Measurements from ENCODE around the gene NTM.

NTM gene

DNA sequence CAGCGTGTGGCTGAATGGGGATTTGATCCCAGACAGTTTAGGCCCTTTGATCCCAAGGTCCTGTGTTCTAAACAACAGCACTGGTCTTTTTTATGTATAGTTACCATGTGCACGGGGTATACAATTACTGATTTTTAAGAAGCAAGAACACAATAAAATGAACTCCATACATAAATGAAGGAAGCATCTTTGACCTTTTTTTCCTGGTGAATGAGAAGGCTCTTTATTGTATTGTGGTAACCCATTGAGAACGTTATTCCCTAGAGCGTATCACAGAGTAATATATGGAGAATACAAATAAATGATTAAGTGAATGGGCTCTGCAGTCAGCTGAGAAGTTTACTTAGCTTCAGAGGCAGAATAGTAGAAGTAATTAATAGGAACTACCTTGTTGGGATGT lies 563.6 kb downstream of the NTM start:
- DNase-seq (ENCODE audit: insufficient read length) (no peak), FAIRE-seq (no peak)
- no peak for TF ChIP-seq TAF1 (IDR thresholded peaks at IDR 0.05; ENCODE audit: borderline replicate concordance, low read depth, low read length)
- no peak for TF ChIP-seq POLR2AphosphoS5 (IDR thresholded peaks at IDR 0.05; ENCODE audit: low read depth, low read length)
- TF ChIP-seq POLR2A (IDR thresholded peaks at IDR 0.05; ENCODE audit: low read depth, low read length), result no peak

DNA sequence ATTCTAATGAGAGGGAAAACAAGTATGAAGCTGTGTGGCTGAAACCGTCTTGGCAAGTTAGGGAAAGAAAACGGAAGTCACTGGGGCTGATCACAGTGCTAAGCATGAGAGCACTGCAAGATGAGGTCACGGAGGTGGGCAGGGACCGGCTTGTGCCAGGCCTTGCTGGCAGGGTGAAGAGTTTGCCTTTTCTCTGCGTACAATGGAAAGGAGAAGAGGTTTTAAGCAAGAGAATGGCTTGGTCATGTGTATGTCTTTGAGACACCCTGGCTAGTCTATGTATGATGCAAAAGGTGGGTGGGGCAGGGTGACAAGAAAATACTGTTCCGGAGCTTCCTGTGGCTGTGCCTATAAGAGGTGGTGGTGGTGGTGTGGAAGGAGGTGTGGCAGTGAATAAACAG lies 567.9 kb downstream of the NTM start:
- DNase-seq (ENCODE audit: insufficient read length) (no peak), FAIRE-seq (no peak)
- TF ChIP-seq TAF1 (IDR thresholded peaks at IDR 0.05; ENCODE audit: borderline replicate concordance, low read depth, low read length) (no peak), POLR2A (IDR thresholded peaks at IDR 0.05; ENCODE audit: low read depth, low read length) (no peak), POLR2AphosphoS5 (IDR thresholded peaks at IDR 0.05; ENCODE audit: low read depth, low read length) (no peak)

DNA sequence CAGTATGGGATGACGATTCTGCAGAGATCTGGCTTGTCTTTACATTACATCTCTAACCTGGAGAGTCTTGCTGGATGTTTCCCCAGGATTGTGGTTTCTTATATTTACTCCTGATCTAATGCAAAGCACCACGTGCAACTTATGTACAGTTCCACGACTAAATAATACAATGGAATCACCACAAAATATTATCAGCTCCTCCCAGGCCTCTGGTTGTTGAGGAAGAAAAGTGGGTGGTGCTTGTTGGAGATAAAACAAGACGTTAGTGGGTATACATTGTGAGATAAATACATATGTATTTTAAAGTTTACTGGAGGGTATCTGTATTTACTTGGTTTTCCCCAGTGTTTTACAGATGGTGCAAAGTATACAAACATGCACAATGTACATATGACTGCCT lies 569.7 kb downstream of the NTM start:
- TF ChIP-seq TAF1 (IDR thresholded peaks at IDR 0.05; ENCODE audit: borderline replicate concordance, low read depth, low read length) (no peak), POLR2AphosphoS5 (IDR thresholded peaks at IDR 0.05; ENCODE audit: low read depth, low read length) (no peak), POLR2A (IDR thresholded peaks at IDR 0.05; ENCODE audit: low read depth, low read length) (no peak)
- FAIRE-seq (no peak), DNase-seq (ENCODE audit: insufficient read length) (no peak)

DNA sequence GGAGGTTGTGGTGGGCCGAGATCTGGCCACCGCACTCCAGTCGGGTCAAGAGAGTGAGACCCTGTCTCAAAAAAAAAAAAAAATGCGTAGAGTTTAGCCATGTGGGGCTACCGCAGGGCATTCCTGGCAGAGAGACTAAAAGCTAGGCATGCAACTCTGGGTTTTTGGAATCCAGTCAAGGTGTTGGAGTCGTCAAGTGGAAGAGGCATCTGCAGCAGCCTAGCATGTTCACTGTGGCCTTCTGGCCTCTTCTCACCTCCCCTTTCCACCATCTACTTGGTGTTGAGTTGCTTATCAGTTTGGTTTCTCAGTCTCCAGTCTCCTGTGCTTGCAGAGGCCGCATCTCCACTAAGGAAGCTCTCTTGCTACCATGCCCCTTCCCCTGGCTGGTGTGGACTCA lies 572.5 kb downstream of the NTM start:
- FAIRE-seq (no peak), DNase-seq (ENCODE audit: insufficient read length) (no peak)
- no peak for TF ChIP-seq POLR2AphosphoS5 (IDR thresholded peaks at IDR 0.05; ENCODE audit: low read depth, low read length)
- TF ChIP-seq TAF1 (IDR thresholded peaks at IDR 0.05; ENCODE audit: borderline replicate concordance, low read depth, low read length), result no peak

DNA sequence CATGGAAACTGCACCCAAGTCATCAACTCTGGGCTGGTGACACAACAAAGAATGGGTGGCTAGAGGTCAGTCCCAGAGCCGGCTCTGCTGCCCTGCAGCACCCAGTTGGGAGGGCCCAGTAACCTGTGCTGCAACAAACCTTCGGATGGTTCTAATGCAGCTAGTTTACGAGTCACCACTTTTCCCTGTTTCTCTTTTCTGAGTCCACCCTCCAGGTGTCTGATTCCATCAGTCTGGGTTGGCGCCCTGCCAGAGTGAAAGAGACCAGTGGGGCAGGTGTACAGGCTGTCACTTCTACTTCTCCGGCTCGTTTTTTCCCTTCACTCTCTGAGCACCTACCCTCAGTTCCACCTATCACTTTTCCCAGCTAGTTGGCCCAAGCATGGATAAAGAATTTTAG lies 572.9 kb downstream of the NTM start:
- DNase-seq (ENCODE audit: insufficient read length), result no peak
- TF ChIP-seq POLR2A (IDR thresholded peaks at IDR 0.05; ENCODE audit: low read depth, low read length), result no peak

DNA sequence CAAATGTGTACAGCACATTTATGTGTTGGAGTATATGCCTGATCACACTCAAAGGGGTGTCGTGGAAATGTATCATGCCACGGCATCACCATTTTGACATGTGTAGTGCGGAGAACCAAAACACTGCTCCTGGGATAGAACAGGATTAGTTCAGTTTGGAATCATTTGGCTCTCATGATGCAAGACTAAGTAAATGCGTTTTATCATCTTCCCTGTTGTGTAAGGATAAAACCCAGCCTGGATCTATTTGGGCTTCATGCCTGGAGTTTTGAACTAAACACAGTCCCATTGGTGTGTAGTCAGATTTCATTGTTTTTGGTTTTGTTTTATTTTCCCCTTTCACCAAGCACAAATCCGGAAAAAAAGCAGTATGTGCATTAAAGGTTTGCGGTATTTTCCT lies 574.3 kb downstream of the NTM start:
- TF ChIP-seq POLR2AphosphoS5 (IDR thresholded peaks at IDR 0.05; ENCODE audit: low read depth, low read length) (no peak), POLR2A (IDR thresholded peaks at IDR 0.05; ENCODE audit: low read depth, low read length) (no peak), TAF1 (IDR thresholded peaks at IDR 0.05; ENCODE audit: borderline replicate concordance, low read depth, low read length) (no peak)
- no peak for FAIRE-seq
- DNase-seq (ENCODE audit: insufficient read length), result no peak

More for the DNA sequence above, 572.9 kb downstream of the NTM start:
- no peak for FAIRE-seq

DNA sequence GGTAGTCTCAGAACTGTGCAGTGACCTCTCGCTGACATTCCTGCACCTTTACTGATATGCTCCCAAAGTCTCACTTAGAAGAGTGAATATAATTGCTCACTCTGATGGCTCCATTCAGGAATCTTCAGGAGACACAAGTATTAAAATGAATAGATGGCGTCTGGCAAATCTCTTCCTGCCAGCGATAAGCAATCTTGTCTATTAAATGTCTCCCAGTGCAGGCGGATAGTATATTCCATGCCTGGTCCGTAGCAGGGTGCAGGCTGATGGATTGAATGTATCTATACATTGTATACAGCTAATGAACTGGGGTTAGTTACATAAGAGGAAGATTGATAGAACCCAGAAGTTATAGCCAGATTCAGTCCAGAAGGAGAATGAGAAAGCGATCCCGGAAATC lies 575.3 kb downstream of the NTM start:
- no peak for TF ChIP-seq TAF1 (IDR thresholded peaks at IDR 0.05; ENCODE audit: borderline replicate concordance, low read depth, low read length)
- no peak for TF ChIP-seq POLR2A (IDR thresholded peaks at IDR 0.05; ENCODE audit: low read depth, low read length)
- no peak for TF ChIP-seq POLR2AphosphoS5 (IDR thresholded peaks at IDR 0.05; ENCODE audit: low read depth, low read length)
- DNase-seq (ENCODE audit: insufficient read length) (no peak), FAIRE-seq (no peak)

DNA sequence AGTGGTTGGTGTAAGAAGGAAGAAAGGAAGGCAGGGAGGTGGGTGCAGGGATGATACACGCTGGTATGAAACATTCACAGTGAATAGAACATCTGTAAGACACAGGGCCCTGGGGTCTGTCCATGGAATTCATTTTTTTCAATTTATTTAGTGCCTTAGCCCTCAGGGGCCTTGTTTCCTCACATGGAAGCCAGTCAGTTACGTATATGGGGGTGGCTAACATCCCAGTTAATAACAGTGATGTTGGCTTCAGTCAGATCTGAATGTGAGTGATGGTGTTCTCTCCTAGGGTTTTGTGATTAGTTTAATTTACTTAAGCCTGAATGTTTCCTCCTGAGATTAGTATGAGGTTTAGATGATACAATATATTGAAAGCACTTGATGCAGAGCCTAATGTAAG lies 577.1 kb downstream of the NTM start:
- no peak for TF ChIP-seq POLR2AphosphoS5 (IDR thresholded peaks at IDR 0.05; ENCODE audit: low read depth, low read length)
- no peak for TF ChIP-seq POLR2A (IDR thresholded peaks at IDR 0.05; ENCODE audit: low read depth, low read length)
- TF ChIP-seq TAF1 (IDR thresholded peaks at IDR 0.05; ENCODE audit: borderline replicate concordance, low read depth, low read length), result no peak
- FAIRE-seq (no peak), DNase-seq (ENCODE audit: insufficient read length) (no peak)

DNA sequence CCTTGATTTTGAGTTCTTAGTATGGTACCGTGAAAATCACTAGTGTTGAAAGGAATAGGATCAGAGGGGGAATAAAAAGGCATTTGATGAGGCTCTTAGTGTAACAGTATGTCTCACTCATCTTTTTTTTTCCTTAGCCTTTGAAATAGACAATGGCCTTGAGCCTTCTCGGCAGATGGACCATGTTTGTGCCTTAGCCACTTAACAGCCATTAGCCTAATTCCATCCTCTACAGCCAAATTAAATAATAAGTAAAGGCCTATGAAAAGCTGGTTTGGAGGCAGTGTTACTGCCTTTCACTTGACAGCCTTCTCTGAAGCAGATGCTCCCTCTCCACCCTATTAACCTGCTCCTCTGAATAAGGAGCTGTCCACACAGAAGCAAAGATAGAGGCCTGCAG lies 580.7 kb downstream of the NTM start:
- peak; percentile 9 for FAIRE-seq
- TF ChIP-seq POLR2AphosphoS5 (IDR thresholded peaks at IDR 0.05; ENCODE audit: low read depth, low read length) (no peak), TAF1 (IDR thresholded peaks at IDR 0.05; ENCODE audit: borderline replicate concordance, low read depth, low read length) (no peak), POLR2A (IDR thresholded peaks at IDR 0.05; ENCODE audit: low read depth, low read length) (no peak)
- DNase-seq (ENCODE audit: insufficient read length), result no peak

DNA sequence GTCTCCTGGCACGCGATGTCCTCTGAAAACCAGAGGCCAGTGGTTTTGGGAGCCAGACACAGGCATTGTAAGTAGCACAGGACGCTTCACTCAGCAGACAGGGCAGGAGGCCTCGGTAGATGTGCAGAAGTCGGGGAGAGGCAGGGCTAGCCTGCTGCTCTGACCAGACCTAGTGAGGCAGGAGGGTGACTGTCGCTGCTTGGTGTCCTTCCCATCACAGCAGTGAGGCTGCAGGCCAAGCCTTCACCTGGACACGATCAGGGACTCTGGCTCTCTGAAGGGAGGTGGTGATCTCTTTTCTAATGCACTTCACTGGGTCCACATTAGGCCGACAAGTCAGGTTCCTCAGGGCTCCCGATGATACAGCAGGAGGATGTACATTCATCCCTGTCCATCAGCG lies 583.7 kb downstream of the NTM start:
- DNase-seq (ENCODE audit: insufficient read length) (no peak), FAIRE-seq (no peak)

DNA sequence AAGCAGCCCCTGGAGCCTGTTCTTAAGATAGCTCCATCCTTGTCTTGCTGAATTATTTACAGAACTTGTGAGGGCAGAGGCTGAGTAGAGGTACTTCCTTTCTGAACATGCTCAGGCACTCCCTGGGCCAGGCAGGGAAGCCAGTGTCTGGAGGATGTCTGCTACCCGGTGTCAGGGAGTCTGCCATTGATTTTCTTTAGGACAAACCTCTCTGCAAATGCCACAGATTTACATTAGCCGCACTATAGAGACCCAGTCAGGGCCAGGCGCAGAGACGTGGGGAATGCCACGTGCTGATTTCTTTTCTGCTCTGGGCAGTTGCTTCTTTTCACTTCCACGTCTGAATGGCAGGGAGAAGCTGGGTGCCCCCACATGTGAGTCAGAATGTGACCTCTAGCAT lies 585.5 kb downstream of the NTM start:
- TF ChIP-seq POLR2AphosphoS5 (IDR thresholded peaks at IDR 0.05; ENCODE audit: low read depth, low read length) (no peak), TAF1 (IDR thresholded peaks at IDR 0.05; ENCODE audit: borderline replicate concordance, low read depth, low read length) (no peak), POLR2A (IDR thresholded peaks at IDR 0.05; ENCODE audit: low read depth, low read length) (no peak)
- DNase-seq (ENCODE audit: insufficient read length) (no peak), FAIRE-seq (no peak)

More for the DNA sequence above, 583.7 kb downstream of the NTM start:
- TF ChIP-seq POLR2A (IDR thresholded peaks at IDR 0.05; ENCODE audit: low read depth, low read length) (no peak), TAF1 (IDR thresholded peaks at IDR 0.05; ENCODE audit: borderline replicate concordance, low read depth, low read length) (no peak), POLR2AphosphoS5 (IDR thresholded peaks at IDR 0.05; ENCODE audit: low read depth, low read length) (no peak)

DNA sequence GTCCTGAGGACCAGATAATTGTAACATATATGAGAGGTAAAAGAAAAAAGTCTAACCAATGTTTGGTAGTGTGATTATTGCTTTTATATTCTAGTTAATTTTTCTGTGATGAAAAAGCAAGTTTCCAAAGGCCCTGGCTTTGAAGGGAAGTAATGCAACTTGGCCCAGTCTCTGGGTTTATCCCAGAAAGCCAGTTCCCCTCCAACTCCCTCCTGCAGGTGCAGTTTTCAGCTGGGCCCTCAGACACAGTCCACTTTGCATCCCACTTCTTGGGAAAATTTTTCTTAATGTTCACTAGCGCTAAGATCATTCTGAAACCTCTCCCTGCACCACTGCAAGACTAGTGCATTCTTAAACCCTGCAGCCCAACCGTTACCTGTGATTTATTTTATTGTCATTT lies 586.8 kb downstream of the NTM start:
- no peak for DNase-seq (ENCODE audit: insufficient read length)
- no peak for FAIRE-seq
- no peak for TF ChIP-seq POLR2AphosphoS5 (IDR thresholded peaks at IDR 0.05; ENCODE audit: low read depth, low read length)
- no peak for TF ChIP-seq TAF1 (IDR thresholded peaks at IDR 0.05; ENCODE audit: borderline replicate concordance, low read depth, low read length)
- TF ChIP-seq POLR2A (IDR thresholded peaks at IDR 0.05; ENCODE audit: low read depth, low read length), result no peak

DNA sequence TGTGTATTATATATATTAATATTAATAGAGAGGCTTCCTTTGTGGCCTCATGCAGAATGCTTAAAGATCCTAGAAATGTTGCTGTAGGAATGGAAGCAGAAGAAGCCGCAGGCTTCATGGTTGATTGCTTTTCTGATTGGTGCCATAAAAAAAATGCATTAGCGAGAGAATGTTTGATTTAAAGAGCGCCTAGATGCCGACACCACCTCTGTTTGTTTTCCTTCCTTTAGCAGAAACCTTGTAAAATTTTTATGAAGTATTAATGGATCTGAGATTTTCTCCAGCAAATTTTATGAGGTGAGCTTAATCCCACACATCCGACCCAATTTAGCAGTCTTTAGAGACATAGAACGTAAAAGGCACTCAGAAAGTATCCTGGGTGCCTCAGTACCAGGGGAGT lies 587.5 kb downstream of the NTM start:
- FAIRE-seq (no peak), DNase-seq (ENCODE audit: insufficient read length) (no peak)
- no peak for TF ChIP-seq TAF1 (IDR thresholded peaks at IDR 0.05; ENCODE audit: borderline replicate concordance, low read depth, low read length)
- TF ChIP-seq POLR2AphosphoS5 (IDR thresholded peaks at IDR 0.05; ENCODE audit: low read depth, low read length), result no peak
- TF ChIP-seq POLR2A (IDR thresholded peaks at IDR 0.05; ENCODE audit: low read depth, low read length), result no peak

Measured in GM12892 (cell line).